B cell (primary cell): ENCODE results near the gene GAPVD1.

Experiments
- EZH2 ChIP-seq: IDR thresholded peaks from 2 replicates; pipeline ENCODE4 v1.6.1; 2012; ENCODE audit warnings: borderline replicate concordance, low read depth, mild to moderate bottlenecking, moderate library complexity, low read length; ENCODE audit not compliant: insufficient read depth, poor library complexity, severe bottlenecking
- TF ChIP-seq, protein P1 (sequence below): fragments of 200-600 bp; IDR thresholded peaks from one replicate; pipeline ENCODE4 v1.8.0; 2022; ENCODE audit warnings: antibody characterized with exemption, mild to moderate bottlenecking

DNA sequence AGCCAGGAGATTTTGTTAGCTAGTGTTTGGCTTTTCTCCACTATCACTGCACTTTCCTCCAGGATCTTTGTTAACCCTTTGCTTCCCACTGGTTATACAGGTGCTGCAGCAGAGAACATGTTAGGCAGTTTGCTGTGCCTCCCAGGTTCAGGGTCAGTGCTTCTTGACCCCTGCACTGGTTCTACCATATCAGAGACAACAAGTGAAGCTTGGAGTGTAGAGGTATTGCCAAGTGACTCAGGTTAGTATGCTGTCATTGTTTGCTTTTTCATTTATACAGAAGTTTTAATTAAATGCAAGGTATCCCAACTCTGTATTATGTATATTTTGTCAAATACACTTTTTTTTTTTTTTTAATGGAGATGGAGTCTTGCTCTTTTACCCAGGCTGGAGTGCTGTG is 68.4 kb downstream of the GAPVD1 start:
- TF ChIP-seq, protein P1, sequence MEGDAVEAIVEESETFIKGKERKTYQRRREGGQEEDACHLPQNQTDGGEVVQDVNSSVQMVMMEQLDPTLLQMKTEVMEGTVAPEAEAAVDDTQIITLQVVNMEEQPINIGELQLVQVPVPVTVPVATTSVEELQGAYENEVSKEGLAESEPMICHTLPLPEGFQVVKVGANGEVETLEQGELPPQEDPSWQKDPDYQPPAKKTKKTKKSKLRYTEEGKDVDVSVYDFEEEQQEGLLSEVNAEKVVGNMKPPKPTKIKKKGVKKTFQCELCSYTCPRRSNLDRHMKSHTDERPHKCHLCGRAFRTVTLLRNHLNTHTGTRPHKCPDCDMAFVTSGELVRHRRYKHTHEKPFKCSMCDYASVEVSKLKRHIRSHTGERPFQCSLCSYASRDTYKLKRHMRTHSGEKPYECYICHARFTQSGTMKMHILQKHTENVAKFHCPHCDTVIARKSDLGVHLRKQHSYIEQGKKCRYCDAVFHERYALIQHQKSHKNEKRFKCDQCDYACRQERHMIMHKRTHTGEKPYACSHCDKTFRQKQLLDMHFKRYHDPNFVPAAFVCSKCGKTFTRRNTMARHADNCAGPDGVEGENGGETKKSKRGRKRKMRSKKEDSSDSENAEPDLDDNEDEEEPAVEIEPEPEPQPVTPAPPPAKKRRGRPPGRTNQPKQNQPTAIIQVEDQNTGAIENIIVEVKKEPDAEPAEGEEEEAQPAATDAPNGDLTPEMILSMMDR = no peak
- no peak for TF ChIP-seq EZH2
